ENCODE measurements around the gene MAPRE2. TPM values are rescaled to one million over a fixed set of nuclear protein-coding genes. Genes with fewer than 3 reads are reported as not detected.

MAPRE2 gene
- total and polyA plus RNA-seq, 2 of the 13 experiments (the other 11 are each of a cell fraction or from before 2014, with no cell fraction given), result 34.5 to 67.9 TPM

DNA sequence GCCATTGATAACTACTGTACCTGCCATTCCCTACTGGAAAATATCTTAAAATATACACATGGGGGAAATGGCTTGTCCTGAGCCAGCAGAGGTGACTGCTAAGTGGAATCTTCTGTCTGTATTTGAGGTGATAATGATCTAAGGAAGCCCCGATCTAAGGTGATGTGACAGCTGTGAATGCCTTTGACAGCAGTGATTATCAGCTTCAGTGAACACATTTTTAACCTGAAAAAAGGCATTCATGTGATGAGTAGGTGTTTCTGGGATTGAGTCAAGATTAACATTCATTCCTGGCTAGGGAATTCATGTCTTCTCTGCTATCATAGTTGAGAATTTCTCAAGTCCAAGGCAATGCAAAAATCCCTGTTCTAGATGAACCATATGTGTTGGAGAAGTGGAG, 9.1 kb upstream of the MAPRE2 start:
- Histone ChIP-seq H3K4me1 (ENCODE audit: insufficient read depth, low read length) (peaks cover 17% of the 10 kb centered on the region), H3K9ac (ENCODE audit: insufficient read depth, low read depth, low read length) (no peak overlapping the region), H3K4me3 (replicated peaks in 1 of 3; ENCODE audit: insufficient read depth in 1 of 3, low read depth in 2 of 3, low read length in 3 of 3) (no peak overlapping the region), H2AFZ (ENCODE audit: low read length) (no peak overlapping the region), H3K4me2 (ENCODE audit: low read depth, low read length) (no peak overlapping the region), H4K20me1 (ENCODE audit: insufficient read depth, low read length) (no peaks in the 10 kb centered on the region), H3K36me3 (replicated peaks in 1 of 2; ENCODE audit: control insufficient read depth in 1 of 2, insufficient read depth in 2 of 2, low read length in 2 of 2) (no peaks in the 10 kb centered on the region; a peak in 1 of 5 replicates), H3K9me3 (ENCODE audit: low read length) (no peaks in the 10 kb centered on the region), H3K27ac (ENCODE audit: extremely low read length, insufficient read depth, low read length) (no peak overlapping the region), H3K79me2 (ENCODE audit: insufficient read depth, low read length) (no peaks in the 10 kb centered on the region), H3K27me3 (ENCODE audit: control insufficient read depth in 1 of 2, insufficient read depth in 2 of 2, low read length in 2 of 2) (no peaks in the 10 kb centered on the region)
- CTCF ChIA-PET (ENCODE audit: low intra/inter-chr PET ratio, low total read pairs), result no interaction called here
- intact Hi-C loops (cut with micrococcal nuclease; ENCODE audit: unreplicated experiment) (no loop called here), in situ Hi-C loops (cut with HindIII; ENCODE audit: extremely low pct_ligation_motif_present, low pct_unique_long_range_greater_than_20kb) (no loop called here)
- no peak for ATAC-seq
- no peak for TF ChIP-seq SMAD9 (CRISPR knock-in tag; IDR thresholded peaks at IDR 0.05)
- TF ChIP-seq HNRNPUL1 (IDR thresholded peaks at IDR 0.05; ENCODE audit: low read depth, low read length), result no peak
- TF ChIP-seq DZIP1 (CRISPR knock-in tag; IDR thresholded peaks at IDR 0.05), result no peak
- TF ChIP-seq, protein P1, sequence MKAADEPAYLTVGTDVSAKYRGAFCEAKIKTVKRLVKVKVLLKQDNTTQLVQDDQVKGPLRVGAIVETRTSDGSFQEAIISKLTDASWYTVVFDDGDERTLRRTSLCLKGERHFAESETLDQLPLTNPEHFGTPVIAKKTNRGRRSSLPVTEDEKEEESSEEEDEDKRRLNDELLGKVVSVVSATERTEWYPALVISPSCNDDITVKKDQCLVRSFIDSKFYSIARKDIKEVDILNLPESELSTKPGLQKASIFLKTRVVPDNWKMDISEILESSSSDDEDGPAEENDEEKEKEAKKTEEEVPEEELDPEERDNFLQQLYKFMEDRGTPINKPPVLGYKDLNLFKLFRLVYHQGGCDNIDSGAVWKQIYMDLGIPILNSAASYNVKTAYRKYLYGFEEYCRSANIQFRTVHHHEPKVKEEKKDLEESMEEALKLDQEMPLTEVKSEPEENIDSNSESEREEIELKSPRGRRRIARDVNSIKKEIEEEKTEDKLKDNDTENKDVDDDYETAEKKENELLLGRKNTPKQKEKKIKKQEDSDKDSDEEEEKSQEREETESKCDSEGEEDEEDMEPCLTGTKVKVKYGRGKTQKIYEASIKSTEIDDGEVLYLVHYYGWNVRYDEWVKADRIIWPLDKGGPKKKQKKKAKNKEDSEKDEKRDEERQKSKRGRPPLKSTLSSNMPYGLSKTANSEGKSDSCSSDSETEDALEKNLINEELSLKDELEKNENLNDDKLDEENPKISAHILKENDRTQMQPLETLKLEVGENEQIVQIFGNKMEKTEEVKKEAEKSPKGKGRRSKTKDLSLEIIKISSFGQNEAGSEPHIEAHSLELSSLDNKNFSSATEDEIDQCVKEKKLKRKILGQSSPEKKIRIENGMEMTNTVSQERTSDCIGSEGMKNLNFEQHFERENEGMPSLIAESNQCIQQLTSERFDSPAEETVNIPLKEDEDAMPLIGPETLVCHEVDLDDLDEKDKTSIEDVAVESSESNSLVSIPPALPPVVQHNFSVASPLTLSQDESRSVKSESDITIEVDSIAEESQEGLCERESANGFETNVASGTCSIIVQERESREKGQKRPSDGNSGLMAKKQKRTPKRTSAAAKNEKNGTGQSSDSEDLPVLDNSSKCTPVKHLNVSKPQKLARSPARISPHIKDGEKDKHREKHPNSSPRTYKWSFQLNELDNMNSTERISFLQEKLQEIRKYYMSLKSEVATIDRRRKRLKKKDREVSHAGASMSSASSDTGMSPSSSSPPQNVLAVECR (CRISPR knock-in tag; IDR thresholded peaks at IDR 0.05; ENCODE audit: borderline replicate concordance), result no peak
- TF ChIP-seq SOX6 (IDR thresholded peaks at IDR 0.05), result no peak
- TF ChIP-seq SOX6 (CRISPR knock-in tag; IDR thresholded peaks at IDR 0.05), result no peak
- TF ChIP-seq, protein P2, sequence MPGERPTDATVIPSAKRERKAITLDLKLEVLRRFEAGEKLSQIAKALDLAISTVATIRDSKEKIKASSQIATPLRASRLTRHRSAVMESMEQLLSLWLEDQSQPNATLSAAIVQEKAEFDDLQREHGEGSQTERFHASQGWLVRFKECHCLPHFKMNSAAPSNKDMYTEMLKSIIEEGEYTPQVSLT (CRISPR knock-in tag; IDR thresholded peaks at IDR 0.05; ENCODE audit: borderline replicate concordance, low read depth), result no peak
- DNase-seq (ENCODE audit: low spot score), result no peak
- no peak for FAIRE-seq
- 100% methylated on average over 1 of the region's 1 CpG for WGBS (ENCODE audit: low lambda C conversion rate)
- POLR2A ChIA-PET, result no interaction called here
- no TSS peak for BruUV-seq (replicated peaks)

Data from HepG2 (cell line).